Measurements from ENCODE around the gene ABR.

DNA sequence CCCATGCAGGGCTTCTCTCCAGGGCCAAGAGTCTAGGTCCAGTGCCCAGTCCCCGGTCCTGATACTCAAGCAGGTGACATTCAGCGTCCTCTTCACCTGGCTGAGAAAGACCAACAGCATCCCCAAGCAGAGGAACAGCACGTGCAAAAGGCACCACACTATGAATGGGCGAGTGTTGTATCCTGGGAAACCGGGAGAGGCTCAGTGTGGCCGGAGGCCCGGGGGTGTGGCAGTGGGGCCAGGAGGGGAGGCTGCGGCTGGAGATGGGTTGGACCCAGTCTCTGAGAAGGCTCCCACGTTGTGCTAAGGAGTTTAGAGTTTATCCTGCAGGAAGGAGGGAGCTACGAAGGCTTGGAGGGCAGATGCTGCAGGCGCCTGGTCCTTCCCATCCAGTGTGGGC, 13.5 kb downstream of the ABR start:
- TF ChIP-seq, protein P1, sequence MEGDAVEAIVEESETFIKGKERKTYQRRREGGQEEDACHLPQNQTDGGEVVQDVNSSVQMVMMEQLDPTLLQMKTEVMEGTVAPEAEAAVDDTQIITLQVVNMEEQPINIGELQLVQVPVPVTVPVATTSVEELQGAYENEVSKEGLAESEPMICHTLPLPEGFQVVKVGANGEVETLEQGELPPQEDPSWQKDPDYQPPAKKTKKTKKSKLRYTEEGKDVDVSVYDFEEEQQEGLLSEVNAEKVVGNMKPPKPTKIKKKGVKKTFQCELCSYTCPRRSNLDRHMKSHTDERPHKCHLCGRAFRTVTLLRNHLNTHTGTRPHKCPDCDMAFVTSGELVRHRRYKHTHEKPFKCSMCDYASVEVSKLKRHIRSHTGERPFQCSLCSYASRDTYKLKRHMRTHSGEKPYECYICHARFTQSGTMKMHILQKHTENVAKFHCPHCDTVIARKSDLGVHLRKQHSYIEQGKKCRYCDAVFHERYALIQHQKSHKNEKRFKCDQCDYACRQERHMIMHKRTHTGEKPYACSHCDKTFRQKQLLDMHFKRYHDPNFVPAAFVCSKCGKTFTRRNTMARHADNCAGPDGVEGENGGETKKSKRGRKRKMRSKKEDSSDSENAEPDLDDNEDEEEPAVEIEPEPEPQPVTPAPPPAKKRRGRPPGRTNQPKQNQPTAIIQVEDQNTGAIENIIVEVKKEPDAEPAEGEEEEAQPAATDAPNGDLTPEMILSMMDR (IDR thresholded peaks at IDR 0.05; ENCODE audit: insufficient read depth, low read length), result no peak
- no peak for TF ChIP-seq POLR2AphosphoS5 (IDR thresholded peaks at IDR 0.05; ENCODE audit: low read depth)
- TF ChIP-seq GABPA (IDR thresholded peaks at IDR 0.05; ENCODE audit: low read depth), result no peak
- TF ChIP-seq, protein P2, sequence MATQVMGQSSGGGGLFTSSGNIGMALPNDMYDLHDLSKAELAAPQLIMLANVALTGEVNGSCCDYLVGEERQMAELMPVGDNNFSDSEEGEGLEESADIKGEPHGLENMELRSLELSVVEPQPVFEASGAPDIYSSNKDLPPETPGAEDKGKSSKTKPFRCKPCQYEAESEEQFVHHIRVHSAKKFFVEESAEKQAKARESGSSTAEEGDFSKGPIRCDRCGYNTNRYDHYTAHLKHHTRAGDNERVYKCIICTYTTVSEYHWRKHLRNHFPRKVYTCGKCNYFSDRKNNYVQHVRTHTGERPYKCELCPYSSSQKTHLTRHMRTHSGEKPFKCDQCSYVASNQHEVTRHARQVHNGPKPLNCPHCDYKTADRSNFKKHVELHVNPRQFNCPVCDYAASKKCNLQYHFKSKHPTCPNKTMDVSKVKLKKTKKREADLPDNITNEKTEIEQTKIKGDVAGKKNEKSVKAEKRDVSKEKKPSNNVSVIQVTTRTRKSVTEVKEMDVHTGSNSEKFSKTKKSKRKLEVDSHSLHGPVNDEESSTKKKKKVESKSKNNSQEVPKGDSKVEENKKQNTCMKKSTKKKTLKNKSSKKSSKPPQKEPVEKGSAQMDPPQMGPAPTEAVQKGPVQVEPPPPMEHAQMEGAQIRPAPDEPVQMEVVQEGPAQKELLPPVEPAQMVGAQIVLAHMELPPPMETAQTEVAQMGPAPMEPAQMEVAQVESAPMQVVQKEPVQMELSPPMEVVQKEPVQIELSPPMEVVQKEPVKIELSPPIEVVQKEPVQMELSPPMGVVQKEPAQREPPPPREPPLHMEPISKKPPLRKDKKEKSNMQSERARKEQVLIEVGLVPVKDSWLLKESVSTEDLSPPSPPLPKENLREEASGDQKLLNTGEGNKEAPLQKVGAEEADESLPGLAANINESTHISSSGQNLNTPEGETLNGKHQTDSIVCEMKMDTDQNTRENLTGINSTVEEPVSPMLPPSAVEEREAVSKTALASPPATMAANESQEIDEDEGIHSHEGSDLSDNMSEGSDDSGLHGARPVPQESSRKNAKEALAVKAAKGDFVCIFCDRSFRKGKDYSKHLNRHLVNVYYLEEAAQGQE (IDR thresholded peaks at IDR 0.05; ENCODE audit: insufficient replicate concordance, low read depth), result no peak
- TF ChIP-seq SPI1 (IDR thresholded peaks at IDR 0.05; ENCODE audit: borderline replicate concordance, low read depth), result no peak

All from HL-60 (cell line).